ENCODE measurements around the gene RPL19.

DNA sequence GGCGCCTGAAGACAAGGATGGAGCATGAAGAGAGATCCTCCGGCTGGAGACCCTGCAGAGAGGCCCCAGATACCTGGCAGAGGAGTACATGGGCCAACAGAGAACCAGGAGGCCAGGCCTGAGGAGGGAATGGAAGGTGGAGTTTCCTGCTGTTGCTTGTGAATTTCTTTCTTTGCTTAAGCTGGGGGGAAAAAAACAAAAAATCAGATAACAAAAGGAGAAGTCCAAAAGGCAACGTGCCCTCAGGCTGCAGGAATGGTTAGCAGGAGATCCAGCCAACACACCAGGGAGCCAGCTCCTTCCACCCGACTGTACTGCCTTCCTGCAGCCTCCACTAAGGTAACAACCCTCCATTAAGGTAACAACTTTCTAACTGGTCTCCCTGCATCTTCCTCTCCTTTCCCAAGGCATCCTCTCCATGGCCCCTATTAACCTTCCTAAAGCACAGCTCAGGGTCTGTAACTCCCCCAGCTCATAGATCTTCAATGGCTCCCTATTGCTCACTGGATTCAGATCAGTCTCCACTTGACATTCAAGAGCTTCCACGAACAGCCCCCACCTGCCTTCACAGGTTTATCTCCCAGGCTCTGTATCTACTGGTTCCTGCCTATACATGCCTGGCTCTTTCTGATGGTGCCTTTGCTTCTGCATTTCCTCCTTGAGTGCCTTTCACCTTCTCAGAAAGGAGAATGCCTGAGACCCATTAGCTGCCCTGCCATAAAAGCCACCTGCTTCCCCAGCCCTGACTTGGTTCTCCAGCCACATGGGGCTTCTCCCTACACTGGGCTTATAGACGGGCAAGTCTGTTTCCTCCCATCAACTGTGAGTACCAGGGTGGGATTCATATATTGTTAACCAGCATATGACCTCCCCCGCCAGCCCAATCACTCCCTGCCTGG, 33.4 kb upstream of the RPL19 start:
- TF ChIP-seq, protein P1, sequence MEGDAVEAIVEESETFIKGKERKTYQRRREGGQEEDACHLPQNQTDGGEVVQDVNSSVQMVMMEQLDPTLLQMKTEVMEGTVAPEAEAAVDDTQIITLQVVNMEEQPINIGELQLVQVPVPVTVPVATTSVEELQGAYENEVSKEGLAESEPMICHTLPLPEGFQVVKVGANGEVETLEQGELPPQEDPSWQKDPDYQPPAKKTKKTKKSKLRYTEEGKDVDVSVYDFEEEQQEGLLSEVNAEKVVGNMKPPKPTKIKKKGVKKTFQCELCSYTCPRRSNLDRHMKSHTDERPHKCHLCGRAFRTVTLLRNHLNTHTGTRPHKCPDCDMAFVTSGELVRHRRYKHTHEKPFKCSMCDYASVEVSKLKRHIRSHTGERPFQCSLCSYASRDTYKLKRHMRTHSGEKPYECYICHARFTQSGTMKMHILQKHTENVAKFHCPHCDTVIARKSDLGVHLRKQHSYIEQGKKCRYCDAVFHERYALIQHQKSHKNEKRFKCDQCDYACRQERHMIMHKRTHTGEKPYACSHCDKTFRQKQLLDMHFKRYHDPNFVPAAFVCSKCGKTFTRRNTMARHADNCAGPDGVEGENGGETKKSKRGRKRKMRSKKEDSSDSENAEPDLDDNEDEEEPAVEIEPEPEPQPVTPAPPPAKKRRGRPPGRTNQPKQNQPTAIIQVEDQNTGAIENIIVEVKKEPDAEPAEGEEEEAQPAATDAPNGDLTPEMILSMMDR (IDR thresholded peaks at IDR 0.05; ENCODE audit: borderline replicate concordance, extremely low read depth, low read length, poor library complexity, severe bottlenecking), result no peak
- TF ChIP-seq EZH2 (IDR thresholded peaks at IDR 0.05; ENCODE audit: borderline replicate concordance, low read depth, low read length, severe bottlenecking), result no peak
